ENCODE data around the gene LFNG. TPM values are rescaled to one million over a fixed set of nuclear protein-coding genes. Genes with fewer than 3 reads are reported as not detected.

LFNG gene
- total RNA-seq, 1 donor from 2014 or later: 83.5 TPM

- Mint-ChIP-seq H3K27ac (ENCODE audit: unreplicated experiment) (no peak overlapping the region), H3K4me3 (ENCODE audit: unreplicated experiment) (no peak overlapping the region), H3K9me3 (ENCODE audit: unreplicated experiment) (no peaks in the 10 kb centered on the region), H3K36me3 (ENCODE audit: low read depth, unreplicated experiment) (no peaks in the 10 kb centered on the region), H3K4me1 (ENCODE audit: unreplicated experiment) (no peaks in the 10 kb centered on the region), H3K27me3 (ENCODE audit: unreplicated experiment) (peaks cover 2% of the 10 kb centered on the region)
- no peak for DNase-seq (ENCODE audit: low spot score)
- no peak for TF ChIP-seq CTCF (IDR thresholded peaks at IDR 0.05; ENCODE audit: unreplicated experiment)
These were observed 45.5 kb downstream of the LFNG start for GRCh38 chr7:2564970-2565540.

- no peaks in the 10 kb centered on the region for H3K4me1 Mint-ChIP-seq (ENCODE audit: unreplicated experiment)
- no peak for TF ChIP-seq CTCF (IDR thresholded peaks at IDR 0.05; ENCODE audit: unreplicated experiment)
- H3K27me3 Mint-ChIP-seq (ENCODE audit: unreplicated experiment): peaks cover 2% of the 10 kb centered on the region
- no peaks in the 10 kb centered on the region for H3K36me3 Mint-ChIP-seq (ENCODE audit: low read depth, unreplicated experiment)
- no peak for DNase-seq (ENCODE audit: low spot score)
- H3K9me3 Mint-ChIP-seq (ENCODE audit: unreplicated experiment): no peaks in the 10 kb centered on the region
- no peak overlapping the region for H3K4me3 Mint-ChIP-seq (ENCODE audit: unreplicated experiment)
- no peak overlapping the region for H3K27ac Mint-ChIP-seq (ENCODE audit: unreplicated experiment)
These were observed 46.8 kb downstream of the LFNG start for GRCh38 chr7:2566348-2566889.

GRCh38 chr7:2566890-2567678 lies 47.5 kb downstream of the LFNG start:
- H3K9me3 Mint-ChIP-seq (ENCODE audit: unreplicated experiment): no peaks in the 10 kb centered on the region
- peaks cover 2% of the 10 kb centered on the region for H3K27me3 Mint-ChIP-seq (ENCODE audit: unreplicated experiment)
- no peak overlapping the region for H3K4me3 Mint-ChIP-seq (ENCODE audit: unreplicated experiment)
- DNase-seq (ENCODE audit: low spot score): no peak
- no peak overlapping the region for H3K27ac Mint-ChIP-seq (ENCODE audit: unreplicated experiment)
- no peaks in the 10 kb centered on the region for H3K4me1 Mint-ChIP-seq (ENCODE audit: unreplicated experiment)
- H3K36me3 Mint-ChIP-seq (ENCODE audit: low read depth, unreplicated experiment): no peaks in the 10 kb centered on the region
- no peak for TF ChIP-seq CTCF (IDR thresholded peaks at IDR 0.05; ENCODE audit: unreplicated experiment)

GRCh38 chr7:2567679-2568278 lies 48.2 kb downstream of the LFNG start:
- H3K36me3 Mint-ChIP-seq (ENCODE audit: low read depth, unreplicated experiment): no peaks in the 10 kb centered on the region
- DNase-seq (ENCODE audit: low spot score): peak; percentile 51
- H3K4me1 Mint-ChIP-seq (ENCODE audit: unreplicated experiment): no peaks in the 10 kb centered on the region
- H3K9me3 Mint-ChIP-seq (ENCODE audit: unreplicated experiment): no peaks in the 10 kb centered on the region
- H3K27ac Mint-ChIP-seq (ENCODE audit: unreplicated experiment): no peak overlapping the region
- no peak overlapping the region for H3K4me3 Mint-ChIP-seq (ENCODE audit: unreplicated experiment)
- no peak for TF ChIP-seq CTCF (IDR thresholded peaks at IDR 0.05; ENCODE audit: unreplicated experiment)
- H3K27me3 Mint-ChIP-seq (ENCODE audit: unreplicated experiment): peaks cover 2% of the 10 kb centered on the region

Data from endothelial cell (in vitro differentiated cells).